Sigmoid colon (tissue), 4 donors: ENCODE measurements around the gene DTX1.

Experiments used
- CTCF ChIP-seq, 4 experiments: fragments of 450-650 bp in 3 of 4; fragments of 200-600 bp in 1 of 4; IDR thresholded peaks; one replicate each; pipeline ENCODE4 v1.5.1; 2016 to 2019; ENCODE audit warnings: antibody characterized with exemption in 4 of 4, mild to moderate bottlenecking in 3 of 4, moderate library complexity in 2 of 4
- EP300 ChIP-seq, 4 donors: sonication (generic); formaldehyde crosslinking; IDR thresholded peaks; one replicate each; pipeline ENCODE4 v1.6.1; 2017; ENCODE audit warnings: antibody characterized with exemption in 4 of 4
- POLR2A ChIP-seq, 2 donors: fragments of 450-650 bp; IDR thresholded peaks; one replicate each; pipeline ENCODE4 v1.6.1; 2016; ENCODE audit warnings: antibody characterized with exemption in 2 of 2, mild to moderate bottlenecking in 2 of 2, moderate library complexity in 2 of 2
- POLR2AphosphoS5 ChIP-seq, 4 donors: sonication (generic); formaldehyde crosslinking; IDR thresholded peaks; one replicate each; pipeline ENCODE4 v1.6.1; 2017; ENCODE audit warnings: antibody characterized with exemption in 4 of 4

DNA sequence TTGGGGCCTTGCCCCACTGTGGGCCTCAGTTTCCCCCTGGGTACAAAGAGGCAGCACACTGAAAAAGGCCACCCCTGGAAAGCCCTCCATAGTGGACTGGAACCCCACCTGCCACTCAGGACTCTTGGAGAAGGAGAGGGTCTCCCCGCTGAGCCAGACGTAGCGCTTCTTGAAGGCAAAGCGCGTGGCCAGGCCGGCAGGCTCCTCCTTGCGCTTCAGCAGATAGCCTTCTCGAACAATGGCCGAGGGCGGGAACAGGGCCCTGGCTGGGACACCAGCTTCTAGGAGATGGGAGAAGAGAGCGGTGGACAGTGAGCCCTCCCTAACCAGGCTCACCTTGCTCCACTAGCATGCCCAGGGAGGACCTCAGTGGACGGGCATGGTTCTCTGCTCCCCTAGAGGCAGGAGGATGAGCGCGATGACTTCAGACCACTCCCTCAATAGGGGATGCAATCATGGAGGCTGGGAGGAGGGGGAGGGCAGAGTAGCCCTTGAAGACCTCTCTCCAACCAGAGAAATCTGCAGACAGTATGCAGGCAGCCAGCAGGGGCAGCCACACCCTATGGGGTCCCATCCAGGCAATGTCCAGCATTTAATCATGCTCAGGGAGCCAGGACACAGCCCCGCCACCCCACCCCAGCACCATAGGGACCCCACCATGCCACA is 49.2 kb downstream of the DTX1 start:
- TF ChIP-seq CTCF (IDR thresholded peaks at IDR 0.05) (no peak), POLR2A (IDR thresholded peaks at IDR 0.05) (no peak), POLR2AphosphoS5 (IDR thresholded peaks at IDR 0.05) (no peak), EP300 (IDR thresholded peaks at IDR 0.05) (no peak)
